ENCODE measurements around the gene GPR34.

GRCh38 chrX:41723826-41724225 lies 35.1 kb downstream of the GPR34 start, which contains the start of gene GPR82:
- TF ChIP-seq CTCF (IDR thresholded peaks at IDR 0.05; ENCODE audit: poor library complexity) = no peak
- no peak for TF ChIP-seq EZH2 (IDR thresholded peaks at IDR 0.05; ENCODE audit: borderline replicate concordance)
- TF ChIP-seq EZH2phosphoT487 (IDR thresholded peaks at IDR 0.05; ENCODE audit: low read depth, severe bottlenecking, unreplicated experiment) = no peak
